A549 (cell line): ENCODE results near the gene VCL.

Experiments used
- BHLHE40 ChIP-seq: IDR thresholded peaks from 2 replicates; pipeline ENCODE4 v1.6.1; 2012; ENCODE audit warnings: low read depth, low read length, inconsistent platforms
- CHD2 ChIP-seq: fragments of 150-350 bp; IDR thresholded peaks from 2 replicates; pipeline ENCODE4 v1.6.1; 2014; ENCODE audit warnings: low read length; ENCODE audit not compliant: partially characterized antibody
- CHD4 ChIP-seq: fragments of 200-600 bp; sonication (generic); IDR thresholded peaks from 2 replicates; pipeline ENCODE4 v1.6.1; 2016; ENCODE audit warnings: antibody characterized with exemption, mild to moderate bottlenecking, borderline replicate concordance
- CTCF ChIP-seq: fragments of >200 bp; sonication (Bioruptor Twin); formaldehyde crosslinking; IDR thresholded peaks from 3 replicates; pipeline ENCODE4 v1.5.1; 2016
- E2F6 ChIP-seq: IDR thresholded peaks from 2 replicates; pipeline ENCODE4 v1.6.1; 2012; ENCODE audit warnings: low read depth, borderline replicate concordance
- EP300 ChIP-seq, 2 experiments: fragments of >200 bp; sonication (Bioruptor Twin); formaldehyde crosslinking; IDR thresholded peaks; 2 replicates in 1 of 2; 3 replicates in 1 of 2; pipeline ENCODE4 v1.6.1; 2016 to 2017
- KDM5A ChIP-seq: fragments of 200-600 bp; sonication (generic); IDR thresholded peaks from 2 replicates; pipeline ENCODE4 v1.6.1; 2016; ENCODE audit warnings: antibody characterized with exemption, mild to moderate bottlenecking
- POLR2A ChIP-seq: IDR thresholded peaks from 2 replicates; pipeline ENCODE4 v1.6.1; 2012; ENCODE audit warnings: mild to moderate bottlenecking, low read length
- RAD21 ChIP-seq, 2 experiments: fragments of >200 bp in 1 of 2; sonication (Bioruptor Twin) in 1 of 2; formaldehyde crosslinking in 1 of 2; IDR thresholded peaks in 1 of 2; conservative IDR thresholded peaks in 1 of 2; 2 replicates in 1 of 2; 3 replicates in 1 of 2; pipeline ENCODE4 v1.6.1; 2012 to 2018; ENCODE audit warnings: inconsistent platforms in 1 of 2
- RCOR1 ChIP-seq: fragments of 150-350 bp; IDR thresholded peaks from 2 replicates; pipeline ENCODE4 v1.6.1; 2014; ENCODE audit warnings: antibody characterized with exemption, low read length, low read depth
- REST ChIP-seq: fragments of 200-600 bp; sonication (generic); IDR thresholded peaks from 2 replicates; pipeline ENCODE4 v1.6.1; 2016; ENCODE audit warnings: antibody characterized with exemption, mild to moderate bottlenecking, moderate library complexity
- RFX5 ChIP-seq: fragments of 450-650 bp; IDR thresholded peaks from 2 replicates; pipeline ENCODE4 v1.7.1; 2014; ENCODE audit warnings: antibody characterized with exemption, mild to moderate bottlenecking, moderate library complexity

GRCh38 chr10:74099836-74100235 is 101.9 kb downstream of the VCL start:
- TF ChIP-seq CHD4 = no peak
- TF ChIP-seq EP300 (IDR thresholded peaks at IDR 0.05) = no peak
- TF ChIP-seq BHLHE40 = no peak
- no peak for TF ChIP-seq KDM5A
- TF ChIP-seq POLR2A = no peak
- no peak for TF ChIP-seq CTCF
- TF ChIP-seq E2F6 = no peak
- no peak for TF ChIP-seq REST
- TF ChIP-seq RAD21 (conservative IDR thresholded peaks at IDR 0.05 in 1 of 2, IDR thresholded peaks at IDR 0.05 in 1 of 2) = no peak
- no peak for TF ChIP-seq RFX5
- no peak for TF ChIP-seq RCOR1
- TF ChIP-seq CHD2 = no peak
